Astrocyte (in vitro differentiated cells and primary cell): ENCODE measurements around the gene OSBP2. TPM values are rescaled to one million over a fixed set of nuclear protein-coding genes. Genes with fewer than 3 reads are reported as not detected.

Experiments
- DNase-seq: peaks from one replicate; pipeline ENCODE4 v3.0.0-alpha.2; 2010; ENCODE audit warnings: low read depth
- FAIRE-seq: peaks from 2 replicates; lab custom pipeline; 2011; peaks lifted over from hg19 to GRCh38; lab: Jason Lieb, UNC
- H2AFZ ChIP-seq: 2 replicates; pipeline ENCODE4 v1.6.0; 2012; ENCODE audit warnings: low read depth, low read length, inconsistent platforms
- H3K27ac ChIP-seq: 2 replicates; pipeline ENCODE4 v1.5.1; 2011; ENCODE audit warnings: low read depth, low read length, inconsistent platforms
- H3K27me3 ChIP-seq: 2 replicates; pipeline ENCODE4 v1.6.0; 2011; ENCODE audit warnings: low read length, inconsistent platforms; ENCODE audit not compliant: insufficient read depth
- H3K36me3 ChIP-seq: 2 replicates; pipeline ENCODE4 v1.5.1; 2011; ENCODE audit warnings: low read length, inconsistent platforms; ENCODE audit not compliant: insufficient read depth
- H3K4me1 ChIP-seq: 2 replicates; pipeline ENCODE4 v1.5.1; 2011; ENCODE audit warnings: low read length, inconsistent platforms; ENCODE audit not compliant: insufficient read depth
- H3K4me2 ChIP-seq: 2 replicates; pipeline ENCODE4 v1.6.0; 2012; ENCODE audit warnings: low read length, inconsistent platforms
- H3K4me3 ChIP-seq: 2 replicates; pipeline ENCODE4 v1.5.1; 2011; ENCODE audit warnings: low read depth, mild to moderate bottlenecking, low read length, inconsistent platforms; ENCODE audit not compliant: insufficient read depth
- H3K79me2 ChIP-seq: 2 replicates; pipeline ENCODE4 v1.6.0; 2012; ENCODE audit warnings: mild to moderate bottlenecking, low read length, inconsistent platforms; ENCODE audit not compliant: insufficient read depth
- H3K9ac ChIP-seq: 2 replicates; pipeline ENCODE4 v1.6.0; 2012; ENCODE audit warnings: mild to moderate bottlenecking, low read length, inconsistent platforms
- H3K9me3 ChIP-seq: 2 replicates; pipeline ENCODE4 v1.5.1; 2012; ENCODE audit warnings: low read depth, mild to moderate bottlenecking, low read length, inconsistent platforms; ENCODE audit not compliant: insufficient read depth
- H4K20me1 ChIP-seq: 2 replicates; pipeline ENCODE4 v1.6.0; 2012; ENCODE audit warnings: low read length, inconsistent platforms; ENCODE audit not compliant: insufficient read depth
- H3K27ac Mint-ChIP-seq: one replicate; pipeline ENCODE4 v1.8.0; 2021; ENCODE audit warnings: mild to moderate bottlenecking, mixed read lengths; ENCODE audit not compliant: unreplicated experiment
- H3K27me3 Mint-ChIP-seq: one replicate; pipeline ENCODE4 v1.8.0; 2021; ENCODE audit warnings: low read depth, mixed read lengths; ENCODE audit not compliant: unreplicated experiment
- H3K36me3 Mint-ChIP-seq: one replicate; pipeline ENCODE4 v1.8.0; 2021; ENCODE audit warnings: low read depth, mixed read lengths; ENCODE audit not compliant: unreplicated experiment
- H3K4me1 Mint-ChIP-seq: one replicate; pipeline ENCODE4 v1.8.0; 2021; ENCODE audit warnings: low read depth, mixed read lengths; ENCODE audit not compliant: unreplicated experiment
- H3K4me3 Mint-ChIP-seq: one replicate; pipeline ENCODE4 v1.8.0; 2021; ENCODE audit warnings: mild to moderate bottlenecking, moderate library complexity, mixed read lengths; ENCODE audit not compliant: unreplicated experiment
- H3K9me3 Mint-ChIP-seq: one replicate; pipeline ENCODE4 v1.8.0; 2021; ENCODE audit warnings: mild to moderate bottlenecking, mixed read lengths; ENCODE audit not compliant: unreplicated experiment
- EZH2 ChIP-seq: IDR thresholded peaks from 2 replicates; pipeline ENCODE4 v1.6.1; 2012; ENCODE audit warnings: mild to moderate bottlenecking, low read length, inconsistent platforms; ENCODE audit not compliant: insufficient read depth
- total RNA-seq: library from RNA; stranded (reverse); gene quantifications from 2 replicates; pipeline ENCODE4 v1.2.1, GENCODE V29; 2021
- TF ChIP-seq, protein P1 (sequence below): IDR thresholded peaks from 2 replicates; pipeline ENCODE4 v1.5.1; 2011; ENCODE audit warnings: low read depth, mild to moderate bottlenecking, inconsistent platforms, low read length, moderate library complexity; ENCODE audit not compliant: insufficient read depth

Gene OSBP2
- total RNA-seq, 1 donor from 2014 or later = 0.48 TPM

DNA sequence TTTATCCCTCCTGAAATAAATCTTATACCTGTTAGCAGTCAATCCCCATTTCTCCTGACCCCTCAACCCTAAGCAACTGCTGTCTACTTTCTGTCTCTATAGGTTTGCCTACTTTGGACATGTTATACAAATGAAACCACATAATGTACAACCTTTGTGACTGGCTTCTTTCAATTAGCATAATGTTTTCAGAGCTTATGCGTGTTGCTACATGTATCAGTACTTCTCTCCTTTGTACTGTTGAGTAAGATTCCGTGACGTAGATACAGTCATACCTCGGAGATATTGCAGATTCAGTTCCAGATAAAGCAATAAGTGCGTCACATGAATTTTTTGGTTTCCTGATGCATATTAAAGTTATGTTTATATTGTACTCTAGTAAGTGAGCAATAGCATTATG is 146.6 kb downstream of the OSBP2 start:
- no peaks in the 10 kb centered on the region for H3K4me1 ChIP-seq
- no peak overlapping the region for H3K9ac ChIP-seq
- H3K79me2 ChIP-seq = no peaks in the 10 kb centered on the region
- H3K4me3 ChIP-seq = no peak overlapping the region
- no peak for TF ChIP-seq EZH2
- TF ChIP-seq, protein P1, sequence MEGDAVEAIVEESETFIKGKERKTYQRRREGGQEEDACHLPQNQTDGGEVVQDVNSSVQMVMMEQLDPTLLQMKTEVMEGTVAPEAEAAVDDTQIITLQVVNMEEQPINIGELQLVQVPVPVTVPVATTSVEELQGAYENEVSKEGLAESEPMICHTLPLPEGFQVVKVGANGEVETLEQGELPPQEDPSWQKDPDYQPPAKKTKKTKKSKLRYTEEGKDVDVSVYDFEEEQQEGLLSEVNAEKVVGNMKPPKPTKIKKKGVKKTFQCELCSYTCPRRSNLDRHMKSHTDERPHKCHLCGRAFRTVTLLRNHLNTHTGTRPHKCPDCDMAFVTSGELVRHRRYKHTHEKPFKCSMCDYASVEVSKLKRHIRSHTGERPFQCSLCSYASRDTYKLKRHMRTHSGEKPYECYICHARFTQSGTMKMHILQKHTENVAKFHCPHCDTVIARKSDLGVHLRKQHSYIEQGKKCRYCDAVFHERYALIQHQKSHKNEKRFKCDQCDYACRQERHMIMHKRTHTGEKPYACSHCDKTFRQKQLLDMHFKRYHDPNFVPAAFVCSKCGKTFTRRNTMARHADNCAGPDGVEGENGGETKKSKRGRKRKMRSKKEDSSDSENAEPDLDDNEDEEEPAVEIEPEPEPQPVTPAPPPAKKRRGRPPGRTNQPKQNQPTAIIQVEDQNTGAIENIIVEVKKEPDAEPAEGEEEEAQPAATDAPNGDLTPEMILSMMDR = no peak
- H4K20me1 ChIP-seq = no peaks in the 10 kb centered on the region
- DNase-seq = no peak
- Mint-ChIP-seq H3K27me3 (no peaks in the 10 kb centered on the region), H3K36me3 (no peaks in the 10 kb centered on the region), H3K4me3 (no peak overlapping the region), H3K27ac (no peak overlapping the region), H3K9me3 (no peaks in the 10 kb centered on the region), H3K4me1 (no peaks in the 10 kb centered on the region)
- no peak overlapping the region for H2AFZ ChIP-seq
- H3K9me3 ChIP-seq = no peaks in the 10 kb centered on the region
- no peaks in the 10 kb centered on the region for H3K36me3 ChIP-seq
- FAIRE-seq = no peak
- H3K27ac ChIP-seq = no peak overlapping the region
- H3K27me3 ChIP-seq = no peaks in the 10 kb centered on the region
- no peak overlapping the region for H3K4me2 ChIP-seq

DNA sequence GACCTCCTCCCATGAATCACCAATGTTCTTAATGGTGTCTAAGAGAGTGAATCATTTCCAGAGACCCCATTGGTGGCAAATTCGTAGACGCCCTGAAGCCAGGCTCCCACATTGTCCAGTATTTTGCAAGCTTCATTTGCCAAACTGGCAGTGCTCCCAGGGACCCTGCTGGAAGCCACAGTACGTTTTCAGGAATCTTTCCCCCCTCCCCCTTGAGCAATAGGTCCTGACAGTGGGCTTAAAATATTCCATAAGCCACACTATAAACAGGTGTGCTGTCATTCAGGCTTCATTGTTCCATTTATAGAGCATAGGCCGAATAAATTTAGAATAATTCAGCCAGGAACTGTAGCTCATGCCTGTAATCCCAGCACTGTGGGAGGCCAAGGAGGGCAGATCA is 148.6 kb downstream of the OSBP2 start:
- peaks cover 4% of the 10 kb centered on the region for H3K9me3 Mint-ChIP-seq
- FAIRE-seq = no peak

DNA sequence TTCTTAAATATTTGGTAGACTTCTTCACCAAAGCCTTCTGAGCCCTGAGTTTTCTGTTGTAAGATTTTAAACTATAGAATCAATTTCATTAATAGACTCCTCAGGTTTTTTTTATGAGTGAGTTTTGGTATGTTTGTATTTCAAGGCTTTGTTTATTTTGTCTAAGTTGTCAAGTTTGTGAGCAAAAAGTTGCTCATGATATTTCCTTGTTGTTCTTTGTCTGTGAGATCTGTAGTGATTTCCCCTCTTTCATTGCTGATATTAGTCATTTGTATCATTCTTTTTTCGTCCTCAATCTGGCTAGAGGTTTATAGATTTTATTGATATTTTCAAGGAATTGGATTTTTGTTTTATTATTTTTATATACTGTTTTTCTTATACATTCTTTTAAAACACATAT is 152.9 kb downstream of the OSBP2 start:
- Histone ChIP-seq H2AFZ (no peak overlapping the region), H3K9ac (no peak overlapping the region), H4K20me1 (no peaks in the 10 kb centered on the region), H3K4me3 (no peak overlapping the region), H3K4me1 (no peaks in the 10 kb centered on the region), H3K27ac (no peak overlapping the region), H3K27me3 (no peaks in the 10 kb centered on the region), H3K4me2 (no peak overlapping the region), H3K79me2 (no peaks in the 10 kb centered on the region), H3K9me3 (no peaks in the 10 kb centered on the region), H3K36me3 (no peaks in the 10 kb centered on the region)
- no peak overlapping the region for H3K4me3 Mint-ChIP-seq
- TF ChIP-seq EZH2 = no peak
- TF ChIP-seq, protein P1 = no peak
- FAIRE-seq = no peak
- no peak overlapping the region for H3K27ac Mint-ChIP-seq
- peaks cover 4% of the 10 kb centered on the region for H3K9me3 Mint-ChIP-seq
- no peaks in the 10 kb centered on the region for H3K27me3 Mint-ChIP-seq
- no peaks in the 10 kb centered on the region for H3K36me3 Mint-ChIP-seq
- DNase-seq = no peak
- H3K4me1 Mint-ChIP-seq = no peaks in the 10 kb centered on the region

More for the DNA sequence above, 148.6 kb downstream of the OSBP2 start:
- no peaks in the 10 kb centered on the region for H3K9me3 ChIP-seq
- H3K4me3 ChIP-seq = no peak overlapping the region
- no peak for TF ChIP-seq EZH2
- TF ChIP-seq, protein P1 = no peak
- no peak overlapping the region for H3K4me2 ChIP-seq
- H3K27me3 ChIP-seq = no peaks in the 10 kb centered on the region
- no peaks in the 10 kb centered on the region for H3K36me3 Mint-ChIP-seq
- peak; percentile 69 for DNase-seq
- H3K79me2 ChIP-seq = no peaks in the 10 kb centered on the region
- no peaks in the 10 kb centered on the region for H4K20me1 ChIP-seq
- no peaks in the 10 kb centered on the region for H3K36me3 ChIP-seq
- H3K9ac ChIP-seq = no peak overlapping the region
- H3K27me3 Mint-ChIP-seq = no peaks in the 10 kb centered on the region
- H3K4me1 ChIP-seq = no peaks in the 10 kb centered on the region
- no peak overlapping the region for H3K4me3 Mint-ChIP-seq
- H3K4me1 Mint-ChIP-seq = no peaks in the 10 kb centered on the region
- H3K27ac ChIP-seq = no peak overlapping the region
- no peak overlapping the region for H3K27ac Mint-ChIP-seq
- no peak overlapping the region for H2AFZ ChIP-seq
